Measurements from ENCODE around the gene KRTAP12-4. TPM values are rescaled to one million over a fixed set of nuclear protein-coding genes. Genes with fewer than 3 reads are reported as not detected.

The KRTAP12-4 gene
- total RNA-seq, 1 donor from 2014 or later: not detected

DNA sequence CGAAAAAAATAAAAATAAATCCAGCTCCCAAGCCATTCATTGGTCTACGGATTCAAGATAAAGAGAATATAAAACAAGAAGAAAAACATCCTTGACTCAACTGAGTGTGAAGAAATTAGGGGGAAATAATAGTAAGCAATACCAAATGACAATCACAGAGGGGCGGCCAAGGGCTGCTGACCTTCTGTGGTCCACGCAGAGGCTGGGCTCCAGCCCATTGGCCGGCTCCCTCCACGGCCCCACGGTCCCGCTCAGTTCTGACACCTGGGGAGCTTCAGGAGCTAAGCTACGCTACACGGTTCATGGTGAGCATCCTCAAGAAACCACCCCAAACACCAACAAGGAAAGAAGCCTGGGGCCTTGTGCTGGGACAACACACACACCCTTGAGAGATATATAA is 42.1 kb upstream of the KRTAP12-4 start:
- no peak overlapping the region for H3K4me3 Mint-ChIP-seq (ENCODE audit: unreplicated experiment)
- H3K27ac Mint-ChIP-seq (ENCODE audit: unreplicated experiment): no peak overlapping the region
- peaks cover 54% of the 10 kb centered on the region for H3K27me3 Mint-ChIP-seq (ENCODE audit: low read depth)
- H3K36me3 Mint-ChIP-seq (ENCODE audit: low read depth): peaks cover 5% of the 10 kb centered on the region
- peaks cover 17% of the 10 kb centered on the region for H3K4me1 Mint-ChIP-seq (ENCODE audit: low read depth)
- DNase-seq (ENCODE audit: low spot score): no peak
- TF ChIP-seq, protein P1, sequence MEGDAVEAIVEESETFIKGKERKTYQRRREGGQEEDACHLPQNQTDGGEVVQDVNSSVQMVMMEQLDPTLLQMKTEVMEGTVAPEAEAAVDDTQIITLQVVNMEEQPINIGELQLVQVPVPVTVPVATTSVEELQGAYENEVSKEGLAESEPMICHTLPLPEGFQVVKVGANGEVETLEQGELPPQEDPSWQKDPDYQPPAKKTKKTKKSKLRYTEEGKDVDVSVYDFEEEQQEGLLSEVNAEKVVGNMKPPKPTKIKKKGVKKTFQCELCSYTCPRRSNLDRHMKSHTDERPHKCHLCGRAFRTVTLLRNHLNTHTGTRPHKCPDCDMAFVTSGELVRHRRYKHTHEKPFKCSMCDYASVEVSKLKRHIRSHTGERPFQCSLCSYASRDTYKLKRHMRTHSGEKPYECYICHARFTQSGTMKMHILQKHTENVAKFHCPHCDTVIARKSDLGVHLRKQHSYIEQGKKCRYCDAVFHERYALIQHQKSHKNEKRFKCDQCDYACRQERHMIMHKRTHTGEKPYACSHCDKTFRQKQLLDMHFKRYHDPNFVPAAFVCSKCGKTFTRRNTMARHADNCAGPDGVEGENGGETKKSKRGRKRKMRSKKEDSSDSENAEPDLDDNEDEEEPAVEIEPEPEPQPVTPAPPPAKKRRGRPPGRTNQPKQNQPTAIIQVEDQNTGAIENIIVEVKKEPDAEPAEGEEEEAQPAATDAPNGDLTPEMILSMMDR (IDR thresholded peaks at IDR 0.05): no peak
- H3K9me3 Mint-ChIP-seq (ENCODE audit: low read depth): peaks cover 19% of the 10 kb centered on the region

- Mint-ChIP-seq H3K36me3 (ENCODE audit: low read depth) (peaks cover 5% of the 10 kb centered on the region), H3K4me1 (ENCODE audit: low read depth) (peaks cover 17% of the 10 kb centered on the region), H3K9me3 (ENCODE audit: low read depth) (peaks cover 19% of the 10 kb centered on the region), H3K27ac (ENCODE audit: unreplicated experiment) (no peak overlapping the region), H3K27me3 (ENCODE audit: low read depth) (peaks cover 51% of the 10 kb centered on the region), H3K4me3 (ENCODE audit: unreplicated experiment) (no peak overlapping the region)
- DNase-seq (ENCODE audit: low spot score): no peak
- TF ChIP-seq, protein P1 (IDR thresholded peaks at IDR 0.05): no peak
These were observed 41.2 kb upstream of the KRTAP12-4 start for GRCh38 chr21:44695641-44696040.

GRCh38 chr21:44695184-44695583 is 40.7 kb upstream of the KRTAP12-4 start:
- DNase-seq (ENCODE audit: low spot score): no peak

DNA sequence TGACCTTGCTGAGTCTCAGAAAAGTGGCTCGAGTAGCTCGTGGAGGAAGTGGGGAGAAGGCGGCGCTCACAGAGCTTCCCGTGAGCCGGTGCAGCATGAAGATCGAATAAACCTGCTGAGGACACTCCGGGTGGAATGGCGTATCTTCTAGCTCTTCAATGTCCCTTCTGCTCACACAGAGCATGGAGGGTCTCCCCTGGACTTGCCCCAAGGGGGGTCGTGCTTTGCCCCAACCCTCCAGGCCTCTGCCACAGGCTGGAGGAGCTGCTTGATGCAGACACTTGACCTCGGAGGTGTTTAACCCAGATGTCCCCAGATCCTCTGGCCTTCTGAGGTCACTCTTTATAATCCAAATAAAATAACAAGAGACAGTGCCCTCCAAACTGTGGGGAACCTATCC is 40.3 kb upstream of the KRTAP12-4 start:
- DNase-seq (ENCODE audit: low spot score): no peak
- H3K27me3 Mint-ChIP-seq (ENCODE audit: low read depth): peaks cover 53% of the 10 kb centered on the region
- H3K4me3 Mint-ChIP-seq (ENCODE audit: unreplicated experiment): no peak overlapping the region
- no peak overlapping the region for H3K27ac Mint-ChIP-seq (ENCODE audit: unreplicated experiment)
- H3K4me1 Mint-ChIP-seq (ENCODE audit: low read depth): peaks cover 17% of the 10 kb centered on the region
- H3K9me3 Mint-ChIP-seq (ENCODE audit: low read depth): peaks cover 19% of the 10 kb centered on the region
- peaks cover 5% of the 10 kb centered on the region for H3K36me3 Mint-ChIP-seq (ENCODE audit: low read depth)
- TF ChIP-seq, protein P1 (IDR thresholded peaks at IDR 0.05): no peak

More at GRCh38 chr21:44695184-44695583, 40.7 kb upstream of the KRTAP12-4 start:
- H3K9me3 Mint-ChIP-seq (ENCODE audit: low read depth): peaks cover 19% of the 10 kb centered on the region
- H3K27ac Mint-ChIP-seq (ENCODE audit: unreplicated experiment): no peak overlapping the region
- peaks cover 5% of the 10 kb centered on the region for H3K36me3 Mint-ChIP-seq (ENCODE audit: low read depth)
- H3K4me3 Mint-ChIP-seq (ENCODE audit: unreplicated experiment): no peak overlapping the region
- peaks cover 54% of the 10 kb centered on the region for H3K27me3 Mint-ChIP-seq (ENCODE audit: low read depth)
- TF ChIP-seq, protein P1 (IDR thresholded peaks at IDR 0.05): no peak
- peaks cover 17% of the 10 kb centered on the region for H3K4me1 Mint-ChIP-seq (ENCODE audit: low read depth)

DNA sequence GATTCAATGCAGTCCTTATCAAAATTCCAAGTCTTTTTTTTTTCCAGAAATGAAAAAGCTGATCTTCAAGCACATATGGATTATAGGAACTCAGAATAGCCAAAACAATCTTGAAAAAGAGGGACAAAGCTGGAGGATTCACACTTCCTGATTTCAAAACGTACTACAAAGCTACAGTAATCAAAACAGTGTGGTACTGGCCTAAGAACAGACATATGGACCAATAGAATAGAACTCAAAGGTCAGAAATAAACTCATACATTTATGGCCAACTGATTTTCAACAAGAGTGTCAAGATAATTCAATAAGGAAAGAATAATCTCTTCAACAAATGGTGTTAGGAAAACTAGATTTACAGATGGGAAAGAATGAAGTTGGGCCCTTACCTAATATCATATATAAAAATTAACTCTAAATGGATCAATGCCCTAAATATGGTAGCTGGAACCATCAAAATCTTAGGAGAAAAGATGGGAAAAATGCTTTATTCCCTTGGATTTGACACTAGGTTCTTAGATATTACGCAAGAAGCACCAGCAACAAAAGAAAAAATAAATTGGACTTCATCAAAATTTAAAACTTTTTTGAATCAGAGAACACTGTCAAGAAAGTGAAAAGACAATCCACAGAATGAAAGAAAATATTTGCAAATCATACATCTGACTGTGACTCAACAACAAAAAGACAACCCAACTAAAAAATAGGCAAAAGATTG is 38.5 kb upstream of the KRTAP12-4 start:
- H3K27me3 Mint-ChIP-seq (ENCODE audit: low read depth): peaks cover 48% of the 10 kb centered on the region
- no peak overlapping the region for H3K4me3 Mint-ChIP-seq (ENCODE audit: unreplicated experiment)
- peaks cover 19% of the 10 kb centered on the region for H3K9me3 Mint-ChIP-seq (ENCODE audit: low read depth)
- no peak for DNase-seq (ENCODE audit: low spot score)
- TF ChIP-seq, protein P1 (IDR thresholded peaks at IDR 0.05): no peak
- peaks cover 5% of the 10 kb centered on the region for H3K36me3 Mint-ChIP-seq (ENCODE audit: low read depth)
- H3K4me1 Mint-ChIP-seq (ENCODE audit: low read depth): peaks cover 9% of the 10 kb centered on the region
- H3K27ac Mint-ChIP-seq (ENCODE audit: unreplicated experiment): no peak overlapping the region
